Measurements from ENCODE around the gene ILK.

The ILK gene

DNA sequence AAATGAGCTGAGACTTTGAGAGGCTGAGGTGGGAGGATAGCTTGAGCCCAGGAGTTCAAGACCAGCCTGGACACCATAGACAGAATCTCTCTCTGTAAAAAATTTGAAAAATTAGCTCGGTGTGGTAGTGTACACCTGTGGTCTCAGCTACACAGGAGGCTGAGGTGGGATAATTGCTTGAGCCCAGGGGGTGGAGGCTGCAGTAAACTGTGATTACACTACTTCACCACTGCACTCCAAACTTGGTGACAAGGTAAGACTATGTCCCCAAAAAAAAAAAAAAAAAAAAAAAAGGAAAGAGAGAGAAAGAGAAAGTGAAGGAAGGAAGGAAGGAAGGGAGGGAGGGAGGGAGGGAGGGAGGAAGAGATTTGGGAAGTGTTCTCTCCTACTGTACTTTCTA lies 25.4 kb upstream of the ILK start:
- H3K27ac ChIP-seq (ENCODE audit: low read length): no peak overlapping the region
- no peaks in the 10 kb centered on the region for H3K36me3 ChIP-seq (ENCODE audit: insufficient read depth, low read depth, low read length)
- H3K4me1 ChIP-seq (ENCODE audit: insufficient read depth, low read length): no peaks in the 10 kb centered on the region
- H3K9me3 ChIP-seq (ENCODE audit: insufficient read depth, low read depth, low read length): 0 out of 2 replicates have a peak, but pooled peaks cover under 1% of the 10 kb centered on the region
- no peak overlapping the region for H3K4me3 ChIP-seq (ENCODE audit: low read length)
- no peaks in the 10 kb centered on the region for H3K27me3 ChIP-seq (ENCODE audit: insufficient read depth, low read length)
- no peak overlapping the region for H3K9ac ChIP-seq (ENCODE audit: low read depth, low read length)

DNA sequence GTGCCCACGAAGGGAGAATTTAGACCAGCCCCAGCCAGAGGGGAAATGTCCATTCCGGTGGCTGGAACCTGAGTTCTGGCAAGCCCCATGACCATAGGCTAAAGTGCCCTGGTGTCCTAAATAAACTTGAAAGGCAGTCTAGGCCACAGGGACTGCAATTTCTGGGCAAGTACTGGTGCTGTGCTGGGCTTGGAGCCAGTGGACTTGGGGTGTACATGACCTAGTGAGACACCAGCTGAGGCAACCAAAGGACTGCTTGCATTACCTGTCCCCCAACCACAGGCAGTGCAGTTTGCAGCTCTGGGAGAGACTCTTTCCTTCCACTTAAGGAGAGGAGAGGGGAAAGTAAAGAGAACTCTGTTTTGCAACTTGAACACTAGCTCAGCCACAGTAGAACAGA lies 23.9 kb upstream of the ILK start:
- Histone ChIP-seq H3K9me3 (ENCODE audit: insufficient read depth, low read depth, low read length) (peaks cover 15% of the 10 kb centered on the region), H3K27ac (ENCODE audit: low read length) (no peak overlapping the region), H3K36me3 (ENCODE audit: insufficient read depth, low read depth, low read length) (no peaks in the 10 kb centered on the region), H3K4me3 (ENCODE audit: low read length) (no peak overlapping the region), H3K27me3 (ENCODE audit: insufficient read depth, low read length) (no peaks in the 10 kb centered on the region), H3K9ac (ENCODE audit: low read depth, low read length) (no peak overlapping the region), H3K4me1 (ENCODE audit: insufficient read depth, low read length) (no peaks in the 10 kb centered on the region)

DNA sequence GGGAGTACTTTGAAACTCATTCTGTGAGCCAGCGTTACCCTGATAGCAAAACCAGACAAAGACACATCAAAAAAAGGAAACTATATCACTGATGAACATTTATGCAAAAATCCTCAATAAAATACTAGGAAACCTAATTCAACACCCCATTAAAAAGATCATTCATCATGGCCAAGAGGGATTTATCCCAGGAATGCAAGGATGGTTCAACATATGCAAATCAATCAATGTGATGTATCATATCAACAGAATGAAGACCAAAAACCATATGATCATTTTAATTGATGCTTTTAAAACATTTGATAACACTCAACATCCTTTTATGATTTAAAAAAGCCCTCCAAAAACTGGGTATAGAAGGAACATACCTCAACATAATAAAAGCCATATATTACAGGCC lies 20.0 kb upstream of the ILK start:
- no peak overlapping the region for H3K9ac ChIP-seq (ENCODE audit: low read depth, low read length)
- no peaks in the 10 kb centered on the region for H3K4me1 ChIP-seq (ENCODE audit: insufficient read depth, low read length)
- peaks cover 16% of the 10 kb centered on the region for H3K9me3 ChIP-seq (ENCODE audit: insufficient read depth, low read depth, low read length)
- no peak overlapping the region for H3K4me3 ChIP-seq (ENCODE audit: low read length)
- H3K36me3 ChIP-seq (ENCODE audit: insufficient read depth, low read depth, low read length): no peaks in the 10 kb centered on the region
- no peaks in the 10 kb centered on the region for H3K27me3 ChIP-seq (ENCODE audit: insufficient read depth, low read length)
- no peak overlapping the region for H3K27ac ChIP-seq (ENCODE audit: low read length)

DNA sequence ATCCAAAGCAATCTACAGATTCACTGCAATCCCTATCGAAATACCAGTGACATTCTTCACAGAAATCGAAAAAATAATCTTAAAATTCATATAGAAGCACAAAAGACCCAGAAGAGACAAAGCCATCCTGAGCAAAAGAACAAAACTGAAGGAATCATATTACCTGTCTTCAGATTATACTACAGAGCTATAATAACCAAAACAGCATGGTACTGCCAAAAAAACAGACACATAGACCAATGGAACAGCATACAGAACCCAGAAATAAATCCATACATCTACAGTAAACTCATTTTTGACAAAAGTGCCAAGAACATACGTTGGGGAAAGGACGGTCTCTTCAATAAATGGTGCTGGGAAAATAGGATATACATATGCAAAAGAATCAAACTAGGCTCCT lies 19.0 kb upstream of the ILK start:
- H3K9me3 ChIP-seq (ENCODE audit: insufficient read depth, low read depth, low read length): peaks cover 16% of the 10 kb centered on the region
- H3K36me3 ChIP-seq (ENCODE audit: insufficient read depth, low read depth, low read length): no peaks in the 10 kb centered on the region
- no peaks in the 10 kb centered on the region for H3K27me3 ChIP-seq (ENCODE audit: insufficient read depth, low read length)
- H3K4me3 ChIP-seq (ENCODE audit: low read length): no peak overlapping the region
- no peaks in the 10 kb centered on the region for H3K4me1 ChIP-seq (ENCODE audit: insufficient read depth, low read length)
- H3K9ac ChIP-seq (ENCODE audit: low read depth, low read length): no peak overlapping the region
- no peak overlapping the region for H3K27ac ChIP-seq (ENCODE audit: low read length)

DNA sequence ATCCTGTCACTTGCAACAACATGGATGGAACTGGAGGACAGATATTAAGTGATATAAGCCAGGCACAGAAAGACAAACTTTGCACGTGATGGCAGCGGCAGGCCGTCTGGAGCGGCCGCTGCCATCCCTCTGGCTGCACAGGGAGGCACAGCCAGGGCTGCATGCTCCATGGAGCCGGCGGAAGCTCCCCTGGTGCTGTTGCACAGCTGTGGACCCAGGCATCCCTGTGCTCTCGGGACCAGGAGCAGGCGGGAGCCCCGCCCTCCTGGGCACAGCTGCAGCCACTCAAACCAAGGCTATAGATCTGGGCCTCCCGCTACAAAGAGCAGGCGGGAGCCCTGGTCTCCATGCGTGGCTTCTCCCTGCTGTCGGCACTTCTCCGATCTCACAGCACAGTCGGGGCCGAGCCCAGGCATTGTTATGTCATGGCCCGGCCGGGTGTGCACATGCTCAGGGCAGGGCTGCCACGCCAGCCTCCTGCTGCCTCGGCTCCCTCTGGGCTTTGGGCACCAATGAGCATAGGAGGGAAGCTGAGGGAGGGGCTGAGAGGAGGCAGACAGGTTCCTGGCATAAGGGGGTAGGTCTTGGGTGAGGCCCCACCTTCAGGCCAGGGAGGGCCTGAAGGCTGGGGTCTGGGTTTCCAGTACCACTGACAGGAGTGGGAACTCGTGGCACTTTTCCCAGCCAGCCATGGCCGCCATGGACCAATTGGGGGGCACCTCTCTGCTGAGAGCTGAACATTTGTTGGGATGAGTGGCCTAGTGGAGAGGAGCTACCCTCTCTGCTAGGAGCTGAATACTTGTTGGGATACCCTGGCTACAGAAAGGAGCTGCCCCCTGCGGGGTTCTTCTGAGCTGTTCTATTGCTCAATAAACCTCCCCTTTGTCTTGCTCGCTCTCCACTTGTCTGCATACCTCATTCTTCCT lies 16.9 kb upstream of the ILK start:
- Histone ChIP-seq H3K27me3 (ENCODE audit: insufficient read depth, low read length) (no peaks in the 10 kb centered on the region), H3K27ac (ENCODE audit: low read length) (no peak overlapping the region), H3K36me3 (ENCODE audit: insufficient read depth, low read depth, low read length) (no peaks in the 10 kb centered on the region), H3K9me3 (ENCODE audit: insufficient read depth, low read depth, low read length) (peaks cover 16% of the 10 kb centered on the region), H3K4me3 (ENCODE audit: low read length) (no peak overlapping the region), H3K4me1 (ENCODE audit: insufficient read depth, low read length) (no peaks in the 10 kb centered on the region), H3K9ac (ENCODE audit: low read depth, low read length) (no peak overlapping the region)

DNA sequence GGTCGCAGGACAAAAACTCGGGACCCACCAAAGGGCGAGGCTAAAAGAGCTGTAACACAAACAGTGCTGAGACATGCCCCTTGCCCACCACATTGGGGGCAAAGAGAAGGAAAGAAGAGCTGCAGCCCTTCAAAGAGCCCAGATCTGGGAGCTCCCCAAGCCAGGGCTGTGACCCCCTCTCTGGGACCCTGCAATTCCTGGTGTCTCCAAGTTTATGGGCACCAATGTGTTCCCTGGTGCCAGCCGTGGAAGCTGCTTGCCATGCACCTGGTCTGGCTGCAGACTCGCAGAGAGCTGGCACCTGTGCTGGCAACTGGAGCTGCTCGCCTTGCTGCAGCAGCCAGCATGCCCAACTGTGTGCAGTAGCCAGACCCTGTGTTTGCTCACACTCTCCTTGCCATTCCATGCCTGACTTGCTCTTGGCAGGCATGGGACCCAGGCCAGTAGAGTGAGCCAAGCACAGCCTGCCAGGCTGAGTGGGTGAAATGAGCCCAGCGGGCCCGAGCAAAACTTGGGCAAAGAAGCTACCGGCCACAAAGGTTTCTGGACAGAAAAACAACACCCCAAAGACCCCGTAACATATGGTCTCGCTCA lies 16.1 kb upstream of the ILK start:
- peaks cover 16% of the 10 kb centered on the region for H3K9me3 ChIP-seq (ENCODE audit: insufficient read depth, low read depth, low read length)
- no peak overlapping the region for H3K4me3 ChIP-seq (ENCODE audit: low read length)
- H3K27me3 ChIP-seq (ENCODE audit: insufficient read depth, low read length): no peaks in the 10 kb centered on the region
- no peak overlapping the region for H3K27ac ChIP-seq (ENCODE audit: low read length)
- H3K9ac ChIP-seq (ENCODE audit: low read depth, low read length): no peak overlapping the region
- no peaks in the 10 kb centered on the region for H3K4me1 ChIP-seq (ENCODE audit: insufficient read depth, low read length)
- H3K36me3 ChIP-seq (ENCODE audit: insufficient read depth, low read depth, low read length): no peaks in the 10 kb centered on the region

DNA sequence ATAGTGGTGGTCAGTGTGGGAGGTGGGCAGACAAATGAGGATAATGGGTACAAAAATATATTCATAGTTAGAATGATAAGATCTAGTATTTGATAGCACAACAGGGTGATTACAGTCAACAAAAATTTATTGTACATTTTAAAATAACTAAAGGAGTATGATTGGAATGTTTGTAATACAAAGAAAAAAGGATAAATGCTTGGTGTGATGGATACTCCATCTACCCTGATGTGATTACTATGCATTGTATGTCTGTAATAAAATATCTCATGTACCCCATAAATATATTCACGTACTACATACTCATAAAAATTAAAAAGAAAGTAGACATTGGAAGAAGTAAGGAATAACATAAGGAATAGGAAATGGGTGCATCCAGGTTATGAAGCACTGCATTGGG lies 15.6 kb upstream of the ILK start:
- Histone ChIP-seq H3K27me3 (ENCODE audit: insufficient read depth, low read length) (no peaks in the 10 kb centered on the region), H3K4me1 (ENCODE audit: insufficient read depth, low read length) (no peaks in the 10 kb centered on the region), H3K4me3 (ENCODE audit: low read length) (no peak overlapping the region), H3K9me3 (ENCODE audit: insufficient read depth, low read depth, low read length) (peaks cover 16% of the 10 kb centered on the region), H3K9ac (ENCODE audit: low read depth, low read length) (no peak overlapping the region), H3K36me3 (ENCODE audit: insufficient read depth, low read depth, low read length) (no peaks in the 10 kb centered on the region), H3K27ac (ENCODE audit: low read length) (no peak overlapping the region)

DNA sequence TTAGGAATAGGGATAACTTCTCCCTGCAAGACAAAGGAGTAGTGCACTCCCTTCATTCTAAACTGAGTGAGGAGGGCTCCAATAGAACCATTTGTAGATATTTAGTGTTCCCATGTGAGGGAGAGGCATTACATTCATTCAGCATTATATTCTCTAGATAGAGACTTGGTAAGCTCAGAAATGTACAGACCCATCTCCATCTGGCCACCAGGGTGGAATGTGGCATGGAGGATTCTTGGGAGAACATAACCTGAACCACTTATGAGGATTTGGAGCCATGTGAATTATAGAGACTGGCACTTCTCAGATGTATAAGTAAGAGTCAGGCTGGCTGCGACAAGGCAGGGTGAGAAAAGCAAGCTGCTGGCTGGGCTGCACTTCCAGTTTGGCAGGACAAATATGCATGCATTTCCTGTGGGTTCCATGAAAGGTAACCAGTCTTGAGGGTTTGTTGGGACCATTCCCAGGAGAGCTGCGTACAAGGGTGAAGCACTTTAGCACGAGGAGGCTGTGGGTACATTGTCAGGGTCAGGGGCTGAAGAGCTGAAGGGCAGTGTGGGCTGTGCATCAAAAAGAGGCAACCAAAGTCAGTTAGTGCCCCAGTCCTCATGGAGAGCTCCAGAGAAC lies 9.3 kb upstream of the ILK start:
- Histone ChIP-seq H3K4me3 (ENCODE audit: low read length) (no peak overlapping the region), H3K4me1 (ENCODE audit: insufficient read depth, low read length) (no peaks in the 10 kb centered on the region), H3K27me3 (ENCODE audit: insufficient read depth, low read length) (no peaks in the 10 kb centered on the region), H3K9me3 (ENCODE audit: insufficient read depth, low read depth, low read length) (no peaks in the 10 kb centered on the region), H3K36me3 (ENCODE audit: insufficient read depth, low read depth, low read length) (peaks cover 33% of the 10 kb centered on the region), H3K9ac (ENCODE audit: low read depth, low read length) (no peak overlapping the region), H3K27ac (ENCODE audit: low read length) (no peak overlapping the region)

DNA sequence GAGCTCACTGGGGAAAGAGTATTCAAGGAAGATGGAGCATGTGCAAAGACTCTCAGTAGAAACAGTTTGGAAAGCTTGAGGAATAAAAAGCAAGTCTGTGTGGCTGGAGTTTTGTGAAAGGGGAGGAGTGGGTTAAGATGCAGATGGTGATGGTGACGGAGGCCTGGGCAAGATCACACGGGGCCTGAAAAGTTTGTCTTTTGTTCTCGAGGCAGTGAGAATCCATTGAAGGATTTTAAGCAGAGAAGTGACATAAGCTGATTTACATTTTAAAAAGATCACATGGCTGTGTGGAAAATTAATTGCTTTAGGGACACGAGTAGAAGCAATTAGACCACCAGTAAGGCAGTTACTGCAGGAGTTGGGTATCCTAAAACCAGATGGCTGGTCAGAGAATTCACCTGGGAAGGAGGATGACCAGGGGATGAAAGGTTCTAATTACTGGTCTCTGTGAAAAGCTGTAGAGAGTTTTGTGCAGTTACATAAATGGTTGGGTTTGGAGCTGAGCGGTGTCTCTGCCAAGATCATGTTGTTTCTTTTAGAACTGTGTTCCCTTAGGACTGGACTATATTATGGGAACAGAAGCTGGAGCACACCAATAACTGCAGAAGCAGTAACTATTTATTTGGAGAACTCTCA lies 7.2 kb upstream of the ILK start:
- Histone ChIP-seq H3K4me1 (ENCODE audit: insufficient read depth, low read length) (no peaks in the 10 kb centered on the region), H3K9ac (ENCODE audit: low read depth, low read length) (no peak overlapping the region), H3K9me3 (ENCODE audit: insufficient read depth, low read depth, low read length) (no peaks in the 10 kb centered on the region), H3K36me3 (ENCODE audit: insufficient read depth, low read depth, low read length) (peaks cover 54% of the 10 kb centered on the region), H3K27me3 (ENCODE audit: insufficient read depth, low read length) (no peaks in the 10 kb centered on the region), H3K4me3 (ENCODE audit: low read length) (no peak overlapping the region), H3K27ac (ENCODE audit: low read length) (no peak overlapping the region)

DNA sequence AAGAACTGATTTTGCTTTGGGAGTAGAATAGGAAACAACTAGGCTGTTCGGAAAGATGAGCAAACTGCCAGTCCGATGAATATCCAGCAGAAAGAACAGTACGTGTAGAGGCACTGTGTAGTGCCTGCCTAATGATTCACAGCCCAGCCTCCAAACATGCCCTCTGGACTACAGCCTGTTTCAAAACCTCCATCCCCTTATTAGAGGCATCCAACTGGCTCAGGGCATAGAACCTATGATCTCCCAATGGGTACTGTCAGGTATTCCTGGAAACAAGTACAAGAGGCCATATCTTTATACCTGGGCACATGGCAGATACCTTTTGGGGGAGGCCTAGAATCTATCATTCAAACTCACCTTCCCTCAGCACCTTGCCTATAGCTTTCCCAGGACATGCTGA lies 5.0 kb upstream of the ILK start:
- no peak overlapping the region for H3K9ac ChIP-seq (ENCODE audit: low read depth, low read length)
- no peak overlapping the region for H3K27ac ChIP-seq (ENCODE audit: low read length)
- no peak overlapping the region for H3K4me3 ChIP-seq (ENCODE audit: low read length)
- peaks cover 6% of the 10 kb centered on the region; the same call in 1 of the 2 replicates for H3K4me1 ChIP-seq (ENCODE audit: insufficient read depth, low read length)
- H3K27me3 ChIP-seq (ENCODE audit: insufficient read depth, low read length): no peaks in the 10 kb centered on the region
- H3K9me3 ChIP-seq (ENCODE audit: insufficient read depth, low read depth, low read length): no peaks in the 10 kb centered on the region
- H3K36me3 ChIP-seq (ENCODE audit: insufficient read depth, low read depth, low read length): peaks cover 59% of the 10 kb centered on the region

DNA sequence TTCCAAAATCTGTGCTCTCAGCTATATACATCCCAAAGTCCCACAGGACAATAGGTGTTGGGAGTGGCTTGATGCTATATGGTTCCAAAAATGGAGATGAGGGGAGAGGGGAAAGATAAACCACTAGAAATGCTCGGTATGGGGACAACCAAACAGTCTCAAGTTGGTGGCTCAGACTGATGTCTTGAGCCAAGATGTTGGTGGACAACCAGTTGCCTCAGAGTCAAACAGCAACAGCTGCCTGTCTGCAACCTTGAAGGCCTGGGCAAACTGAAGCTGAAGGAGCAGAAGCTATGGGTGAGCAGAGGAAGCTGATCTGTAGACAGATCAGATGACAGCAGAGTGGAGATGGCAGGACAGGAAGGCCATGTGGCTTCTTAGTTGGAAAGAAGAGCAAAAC lies 4.1 kb upstream of the ILK start:
- H3K9ac ChIP-seq (ENCODE audit: low read depth, low read length): no peak overlapping the region
- H3K27ac ChIP-seq (ENCODE audit: low read length): no peak overlapping the region
- no peaks in the 10 kb centered on the region for H3K9me3 ChIP-seq (ENCODE audit: insufficient read depth, low read depth, low read length)
- no peaks in the 10 kb centered on the region for H3K27me3 ChIP-seq (ENCODE audit: insufficient read depth, low read length)
- no peak overlapping the region for H3K4me3 ChIP-seq (ENCODE audit: low read length)
- H3K4me1 ChIP-seq (ENCODE audit: insufficient read depth, low read length): peaks cover 6% of the 10 kb centered on the region; the same call in 1 of the 2 replicates
- H3K36me3 ChIP-seq (ENCODE audit: insufficient read depth, low read depth, low read length): peaks cover 53% of the 10 kb centered on the region

All from iPS-20b (cell line).